Measurements from ENCODE around the gene CRACDL. TPM values are rescaled to one million over a fixed set of nuclear protein-coding genes. Genes with fewer than 3 reads are reported as not detected.

The CRACDL gene
- total RNA-seq, 1 donor from 2014 or later = 3.0 TPM

- Histone ChIP-seq H3K27me3 (ENCODE audit: low read depth) (peaks cover 24% of the 10 kb centered on the region), H3K9me3 (replicated peaks) (no peaks in the 10 kb centered on the region), H3K27ac (replicated peaks) (no peak overlapping the region), H3K4me3 (no peak overlapping the region), H3K4me1 (no peaks in the 10 kb centered on the region), H3K36me3 (no peaks in the 10 kb centered on the region)
- no peak for TF ChIP-seq CTCF (IDR thresholded peaks at IDR 0.05; ENCODE audit: borderline replicate concordance)
- intact Hi-C loops (cut with micrococcal nuclease) = no loop called here
- DNase-seq = no peak
These were observed 63.5 kb downstream of the CRACDL start for GRCh38 chr2:98872526-98872925.

GRCh38 chr2:98871506-98871905 is 64.5 kb downstream of the CRACDL start:
- no peak for DNase-seq
- Histone ChIP-seq H3K9me3 (replicated peaks) (no peaks in the 10 kb centered on the region), H3K27ac (replicated peaks) (no peak overlapping the region), H3K4me3 (no peak overlapping the region), H3K36me3 (no peaks in the 10 kb centered on the region), H3K27me3 (ENCODE audit: low read depth) (peaks cover 24% of the 10 kb centered on the region), H3K4me1 (no peaks in the 10 kb centered on the region)
- TF ChIP-seq CTCF (IDR thresholded peaks at IDR 0.05; ENCODE audit: borderline replicate concordance) = no peak
- intact Hi-C loops (cut with micrococcal nuclease) = no loop called here

- DNase-seq = no peak
- no peaks in the 10 kb centered on the region for H3K4me1 ChIP-seq
- no peak overlapping the region for H3K4me3 ChIP-seq
- no peaks in the 10 kb centered on the region for H3K36me3 ChIP-seq
- H3K27me3 ChIP-seq (ENCODE audit: low read depth) = peaks cover 24% of the 10 kb centered on the region
- H3K27ac ChIP-seq (replicated peaks) = no peak overlapping the region
- no peaks in the 10 kb centered on the region for H3K9me3 ChIP-seq (replicated peaks)
- TF ChIP-seq CTCF (IDR thresholded peaks at IDR 0.05; ENCODE audit: borderline replicate concordance) = no peak
- intact Hi-C loops (cut with micrococcal nuclease) = no loop called here
These were observed 65.4 kb downstream of the CRACDL start for GRCh38 chr2:98870516-98871158.

GRCh38 chr2:98869870-98870269 is 66.2 kb downstream of the CRACDL start:
- Histone ChIP-seq H3K27ac (replicated peaks) (no peak overlapping the region), H3K4me1 (no peaks in the 10 kb centered on the region), H3K4me3 (no peak overlapping the region), H3K27me3 (ENCODE audit: low read depth) (peaks cover 24% of the 10 kb centered on the region), H3K9me3 (replicated peaks) (no peaks in the 10 kb centered on the region), H3K36me3 (no peaks in the 10 kb centered on the region)
- no peak for DNase-seq
- no peak for TF ChIP-seq CTCF (IDR thresholded peaks at IDR 0.05; ENCODE audit: borderline replicate concordance)
- intact Hi-C loops (cut with micrococcal nuclease) = no loop called here

GRCh38 chr2:98869272-98869641 is 66.8 kb downstream of the CRACDL start:
- H3K27me3 ChIP-seq (ENCODE audit: low read depth) = peaks cover 24% of the 10 kb centered on the region
- no peak for TF ChIP-seq CTCF (IDR thresholded peaks at IDR 0.05; ENCODE audit: borderline replicate concordance)
- intact Hi-C loops (cut with micrococcal nuclease) = no loop called here
- H3K4me3 ChIP-seq = no peak overlapping the region
- H3K4me1 ChIP-seq = no peaks in the 10 kb centered on the region
- no peak for DNase-seq
- no peaks in the 10 kb centered on the region for H3K36me3 ChIP-seq
- no peak overlapping the region for H3K27ac ChIP-seq (replicated peaks)
- H3K9me3 ChIP-seq (replicated peaks) = no peaks in the 10 kb centered on the region
